Transverse colon (tissue), 4 donors: ENCODE measurements around the gene PIAS1.

Source experiments
- EP300 ChIP-seq: sonication (generic); formaldehyde crosslinking; IDR thresholded peaks from one replicate; pipeline ENCODE4 v1.6.1; 2017; ENCODE audit warnings: antibody characterized with exemption, low read depth
- POLR2AphosphoS5 ChIP-seq, 3 donors: sonication (generic); formaldehyde crosslinking; IDR thresholded peaks; one replicate each; pipeline ENCODE4 v1.6.1; 2016; ENCODE audit warnings: antibody characterized with exemption in 3 of 3
- TF ChIP-seq, protein P1 (sequence below), 5 experiments: fragments of 200-600 bp in 3 of 5; fragments of 450-650 bp in 2 of 5; sonication (generic) in 3 of 5; IDR thresholded peaks; 1 replicate in 2 of 5; 2 replicates in 3 of 5; pipeline ENCODE4 v1.5.1; 2016 to 2017; ENCODE audit warnings: antibody characterized with exemption in 5 of 5, inconsistent platforms in 3 of 5, mild to moderate bottlenecking in 2 of 5, moderate library complexity in 1 of 5

DNA sequence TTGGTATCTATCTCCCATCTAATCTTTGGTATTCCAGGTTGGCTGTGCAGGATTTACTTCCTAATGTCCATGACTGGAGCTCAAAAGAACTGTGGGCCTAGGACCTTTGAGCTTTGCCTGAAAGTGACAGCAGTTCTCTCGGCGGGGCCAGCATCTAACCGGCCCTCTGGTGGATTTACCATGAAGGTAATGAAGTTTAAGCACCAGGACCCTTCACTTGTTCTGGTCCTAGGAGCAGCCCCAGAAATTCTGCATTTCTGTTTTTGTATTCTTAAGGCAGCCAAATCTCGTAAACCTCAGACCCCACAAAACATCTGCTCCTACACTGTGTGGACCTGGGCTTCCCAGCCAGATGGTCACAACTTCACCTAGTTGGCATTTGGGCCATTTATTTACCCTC, 138.0 kb downstream of the PIAS1 start:
- TF ChIP-seq, protein P1, sequence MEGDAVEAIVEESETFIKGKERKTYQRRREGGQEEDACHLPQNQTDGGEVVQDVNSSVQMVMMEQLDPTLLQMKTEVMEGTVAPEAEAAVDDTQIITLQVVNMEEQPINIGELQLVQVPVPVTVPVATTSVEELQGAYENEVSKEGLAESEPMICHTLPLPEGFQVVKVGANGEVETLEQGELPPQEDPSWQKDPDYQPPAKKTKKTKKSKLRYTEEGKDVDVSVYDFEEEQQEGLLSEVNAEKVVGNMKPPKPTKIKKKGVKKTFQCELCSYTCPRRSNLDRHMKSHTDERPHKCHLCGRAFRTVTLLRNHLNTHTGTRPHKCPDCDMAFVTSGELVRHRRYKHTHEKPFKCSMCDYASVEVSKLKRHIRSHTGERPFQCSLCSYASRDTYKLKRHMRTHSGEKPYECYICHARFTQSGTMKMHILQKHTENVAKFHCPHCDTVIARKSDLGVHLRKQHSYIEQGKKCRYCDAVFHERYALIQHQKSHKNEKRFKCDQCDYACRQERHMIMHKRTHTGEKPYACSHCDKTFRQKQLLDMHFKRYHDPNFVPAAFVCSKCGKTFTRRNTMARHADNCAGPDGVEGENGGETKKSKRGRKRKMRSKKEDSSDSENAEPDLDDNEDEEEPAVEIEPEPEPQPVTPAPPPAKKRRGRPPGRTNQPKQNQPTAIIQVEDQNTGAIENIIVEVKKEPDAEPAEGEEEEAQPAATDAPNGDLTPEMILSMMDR (IDR thresholded peaks at IDR 0.05), result no peak
- TF ChIP-seq EP300 (no peak), POLR2AphosphoS5 (IDR thresholded peaks at IDR 0.05) (no peak)
